ENCODE data around the gene PSMD8. TPM values are rescaled to one million over a fixed set of nuclear protein-coding genes. Genes with fewer than 3 reads are reported as not detected.

The PSMD8 gene
- total RNA-seq, 2 experiments from 2014 or later: 194 to 204 TPM

DNA sequence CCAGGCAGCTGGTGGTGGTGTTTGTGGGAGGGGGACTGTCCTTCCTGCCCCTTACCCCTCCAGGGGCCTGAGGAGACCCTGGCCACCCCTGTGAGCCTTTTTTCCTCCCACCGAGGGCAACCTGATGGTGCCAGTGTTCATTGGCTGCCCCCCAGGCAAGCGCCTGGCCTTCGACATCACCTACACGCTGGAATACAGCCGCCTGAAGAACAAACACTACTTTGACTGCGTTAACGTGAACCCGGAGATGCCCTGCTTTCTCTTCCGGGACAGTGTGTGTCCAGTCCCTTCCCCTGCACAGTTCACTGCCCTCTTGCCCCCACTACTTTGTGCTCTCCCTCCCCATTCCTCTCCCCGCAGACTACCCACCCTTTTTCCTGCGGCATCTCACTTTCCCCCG lies 7.3 kb upstream of the PSMD8 start:
- Mint-ChIP-seq H3K36me3 (ENCODE audit: low read depth) (no peaks in the 10 kb centered on the region), H3K4me3 (no peak overlapping the region), H3K9me3 (no peaks in the 10 kb centered on the region), H3K4me1 (ENCODE audit: low read depth) (peaks cover 1% of the 10 kb centered on the region), H3K27ac (no peak overlapping the region), H3K27me3 (ENCODE audit: low read depth) (peaks cover 11% of the 10 kb centered on the region)
- DNase-seq: no peak
- intact Hi-C loops (cut with micrococcal nuclease): no loop called here
- CTCF ChIA-PET: no interaction called here

DNA sequence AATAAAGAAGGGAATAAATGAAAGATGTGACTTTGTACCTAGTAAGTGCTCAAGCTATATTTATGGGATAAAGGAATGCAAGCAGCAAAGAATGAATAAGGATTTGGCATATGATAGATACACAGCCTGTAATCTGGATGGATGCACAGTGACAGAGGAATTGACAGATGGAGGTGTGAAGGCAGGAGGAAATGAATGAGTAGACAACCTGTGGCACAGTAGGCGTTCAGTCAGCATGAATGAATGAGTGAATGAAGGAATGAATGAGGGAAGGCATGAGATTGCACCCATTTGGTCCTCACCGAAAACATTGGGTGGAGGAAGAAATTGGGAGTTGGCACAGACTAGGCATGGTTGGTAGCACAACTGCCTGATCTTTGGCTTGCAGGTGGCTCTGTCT lies 4.8 kb upstream of the PSMD8 start:
- Mint-ChIP-seq H3K4me1 (ENCODE audit: low read depth) (peaks cover 3% of the 10 kb centered on the region), H3K4me3 (no peak overlapping the region), H3K27ac (no peak overlapping the region)

DNA sequence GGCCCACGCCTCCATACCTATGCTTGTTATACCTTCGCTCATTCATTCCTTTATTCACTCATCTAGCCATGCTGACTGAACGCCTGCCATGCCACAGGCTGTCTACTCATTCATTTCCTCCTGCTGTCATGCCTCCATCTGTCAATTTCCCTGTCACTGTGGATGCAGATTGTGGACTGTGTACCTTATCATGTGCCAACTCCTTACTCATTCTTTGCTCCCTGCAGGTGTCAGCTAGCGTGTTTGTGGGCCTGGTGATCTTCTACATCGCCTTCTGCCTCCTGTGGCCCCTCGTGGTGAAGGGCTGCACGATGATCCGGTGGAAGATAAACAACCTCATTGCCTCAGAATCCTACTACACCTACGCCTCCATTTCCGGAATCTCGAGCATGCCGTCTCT lies 4.1 kb upstream of the PSMD8 start:
- CTCF ChIA-PET: interaction anchor here (0.6 to 1.8 kb wide), 2 partner anchors 34 to 869 kb away, joined by 4 to 5 read pairs; partner anchors contain the start of gene CATSPERG
- Mint-ChIP-seq H3K36me3 (ENCODE audit: low read depth) (peaks cover 7% of the 10 kb centered on the region), H3K27me3 (ENCODE audit: low read depth) (peaks cover 9% of the 10 kb centered on the region), H3K9me3 (no peaks in the 10 kb centered on the region), H3K27ac (no peak overlapping the region), H3K4me1 (ENCODE audit: low read depth) (peaks cover 10% of the 10 kb centered on the region), H3K4me3 (no peak overlapping the region)
- intact Hi-C loops (cut with micrococcal nuclease): loop anchor here (10.0 kb wide), 1 partner anchor 485 kb away; no protein-coding TSS in a partner anchor
- DNase-seq: no peak

More for the DNA sequence above, 4.8 kb upstream of the PSMD8 start:
- intact Hi-C loops (cut with micrococcal nuclease): no loop called here
- no peaks in the 10 kb centered on the region for H3K9me3 Mint-ChIP-seq
- H3K27me3 Mint-ChIP-seq (ENCODE audit: low read depth): peaks cover 9% of the 10 kb centered on the region
- H3K36me3 Mint-ChIP-seq (ENCODE audit: low read depth): peaks cover under 1% of the 10 kb centered on the region
- CTCF ChIA-PET: interaction anchor here (1.8 kb wide), 1 partner anchor 34 kb away, joined by 5 read pairs; the partner anchor contains the start of gene CATSPERG
- no peak for DNase-seq

DNA sequence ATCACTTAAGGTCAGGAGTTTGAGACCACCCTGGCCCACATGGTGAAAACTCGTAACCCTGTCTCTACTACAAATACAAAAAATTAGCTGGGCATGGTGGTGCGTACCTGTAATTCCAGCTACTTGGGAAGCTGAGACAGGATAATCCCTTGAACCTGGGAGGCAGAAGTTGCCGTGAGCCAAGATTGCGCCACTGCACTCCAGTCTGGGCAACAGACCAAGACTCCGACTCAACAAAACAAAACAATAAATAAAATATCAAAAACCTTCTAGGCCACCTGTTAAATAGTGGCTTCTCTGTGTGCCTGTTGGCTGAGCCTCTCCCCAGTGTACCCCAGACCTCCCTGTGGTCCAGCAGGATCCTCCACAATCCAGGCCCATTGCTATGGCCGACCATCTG lies 3.3 kb upstream of the PSMD8 start:
- Mint-ChIP-seq H3K27me3 (ENCODE audit: low read depth) (peaks cover 8% of the 10 kb centered on the region), H3K4me3 (no peak overlapping the region), H3K27ac (no peak overlapping the region), H3K4me1 (ENCODE audit: low read depth) (peaks cover 17% of the 10 kb centered on the region), H3K9me3 (no peaks in the 10 kb centered on the region), H3K36me3 (ENCODE audit: low read depth) (peaks cover 10% of the 10 kb centered on the region)
- CTCF ChIA-PET: interaction anchor here (1.8 kb wide), 1 partner anchor 35 kb away, joined by 5 read pairs; the partner anchor contains the start of gene CATSPERG
- DNase-seq: no peak
- intact Hi-C loops (cut with micrococcal nuclease): loop anchor here (10.0 kb wide), 1 partner anchor 484 kb away; no protein-coding TSS in a partner anchor

DNA sequence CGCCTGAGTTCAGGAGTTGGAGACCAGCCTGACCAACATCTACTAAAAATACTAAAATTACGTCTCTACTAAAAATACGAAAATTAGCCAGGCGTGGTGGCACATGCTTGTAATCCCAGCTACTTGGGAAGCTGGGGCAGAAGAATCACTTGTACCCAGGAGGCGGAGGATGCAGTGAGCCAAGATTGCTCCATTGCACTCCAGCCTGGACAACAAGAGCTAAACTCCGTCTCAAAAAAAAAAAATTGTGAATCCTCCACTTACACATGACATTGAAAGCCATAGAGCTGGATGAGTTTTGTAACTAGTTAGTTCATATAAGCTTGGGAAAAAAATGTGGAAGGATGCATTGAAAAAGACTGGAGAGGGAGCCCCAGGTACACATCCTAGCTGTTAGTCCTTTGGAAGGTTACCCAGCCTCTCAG lies 452 bp upstream of the PSMD8 start:
- Mint-ChIP-seq H3K4me3 (peak overlapping the region; percentile 98), H3K27me3 (ENCODE audit: low read depth) (no peaks in the 10 kb centered on the region), H3K9me3 (no peaks in the 10 kb centered on the region), H3K27ac (peak overlapping the region; percentile 88), H3K36me3 (ENCODE audit: low read depth) (peaks cover 25% of the 10 kb centered on the region), H3K4me1 (ENCODE audit: low read depth) (peaks cover 30% of the 10 kb centered on the region)
- CTCF ChIA-PET: interaction anchor here (0.6 to 2.3 kb wide), 17 partner anchors 9 to 1062 kb away, joined by 3 to 26 read pairs (median 3); partner anchors contain the start of genes CATSPERG, FAM98C and GGN
- DNase-seq: no peak
- intact Hi-C loops (cut with micrococcal nuclease): loop anchor here (1.0 to 10.0 kb wide), 8 partner anchors 13 to 481 kb away; partner anchors contain the start of genes FAM98C and SPINT2

DNA sequence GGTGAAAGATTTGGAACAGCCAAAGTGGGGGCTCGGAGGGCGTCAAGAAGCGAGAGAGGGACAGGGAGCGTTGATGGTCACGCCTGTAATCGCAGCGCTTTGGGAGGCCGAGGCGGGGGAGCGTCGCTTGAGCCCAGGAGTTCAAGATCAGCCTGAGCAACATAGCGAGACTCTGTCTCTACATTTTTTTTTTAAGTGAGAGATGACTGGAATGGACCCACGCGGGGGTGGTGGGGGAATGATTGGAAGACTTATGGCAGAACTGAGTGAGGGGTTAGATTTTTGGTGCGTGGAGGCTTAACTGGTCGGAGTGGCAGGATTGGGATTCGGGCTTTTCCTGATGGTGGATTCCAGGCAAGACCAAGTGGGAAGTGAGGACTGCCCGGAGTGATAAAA lies 725 bp downstream of the PSMD8 start:
- H3K36me3 Mint-ChIP-seq (ENCODE audit: low read depth): peaks cover 35% of the 10 kb centered on the region
- CTCF ChIA-PET: interaction anchor here (0.7 to 2.3 kb wide), 5 partner anchors 27 to 259 kb away, joined by 3 to 26 read pairs (median 9); partner anchors contain the start of genes CATSPERG and FAM98C
- intact Hi-C loops (cut with micrococcal nuclease): loop anchor here (10.0 kb wide), 1 partner anchor 480 kb away; no protein-coding TSS in a partner anchor

DNA sequence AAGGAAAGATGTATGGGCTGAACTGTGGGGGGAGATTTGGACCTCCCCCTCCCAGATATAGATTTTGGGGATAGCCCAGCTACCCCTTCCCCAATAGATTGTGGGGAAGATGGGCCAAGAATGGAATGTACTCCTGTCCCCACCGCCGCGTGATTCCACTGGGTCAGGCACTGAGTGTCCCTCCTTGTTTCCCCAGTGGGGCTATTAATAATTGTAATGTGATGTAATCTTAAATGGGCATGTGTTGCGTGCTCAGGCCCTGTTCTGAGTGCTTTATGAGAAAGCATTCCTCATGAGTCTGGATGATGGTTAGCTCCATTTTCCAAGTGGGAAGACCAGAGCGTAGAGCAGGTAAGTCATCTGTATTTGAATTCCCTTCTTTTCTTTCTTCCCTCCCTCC lies 1.4 kb downstream of the PSMD8 start:
- intact Hi-C loops (cut with micrococcal nuclease): loop anchor here (10.0 kb wide), 1 partner anchor 479 kb away; no protein-coding TSS in a partner anchor
- H3K27ac Mint-ChIP-seq: no peak overlapping the region
- no peak for DNase-seq
- CTCF ChIA-PET: interaction anchor here (0.6 to 1.7 kb wide), 4 partner anchors 27 to 142 kb away, joined by 3 to 8 read pairs (median 4); partner anchors contain the start of genes CATSPERG and FAM98C
- no peaks in the 10 kb centered on the region for H3K27me3 Mint-ChIP-seq (ENCODE audit: low read depth)
- peaks cover 32% of the 10 kb centered on the region for H3K4me1 Mint-ChIP-seq (ENCODE audit: low read depth)
- peak overlapping the region; percentile 98 for H3K4me3 Mint-ChIP-seq
- H3K36me3 Mint-ChIP-seq (ENCODE audit: low read depth): peaks cover 39% of the 10 kb centered on the region
- no peaks in the 10 kb centered on the region for H3K9me3 Mint-ChIP-seq

More for the DNA sequence above, 725 bp downstream of the PSMD8 start:
- peak; percentile 33 for DNase-seq
- H3K4me3 Mint-ChIP-seq: peak overlapping the region; percentile 98
- H3K27me3 Mint-ChIP-seq (ENCODE audit: low read depth): no peaks in the 10 kb centered on the region
- peak overlapping the region; percentile 93 for H3K27ac Mint-ChIP-seq
- H3K4me1 Mint-ChIP-seq (ENCODE audit: low read depth): peaks cover 32% of the 10 kb centered on the region
- H3K9me3 Mint-ChIP-seq: no peaks in the 10 kb centered on the region

DNA sequence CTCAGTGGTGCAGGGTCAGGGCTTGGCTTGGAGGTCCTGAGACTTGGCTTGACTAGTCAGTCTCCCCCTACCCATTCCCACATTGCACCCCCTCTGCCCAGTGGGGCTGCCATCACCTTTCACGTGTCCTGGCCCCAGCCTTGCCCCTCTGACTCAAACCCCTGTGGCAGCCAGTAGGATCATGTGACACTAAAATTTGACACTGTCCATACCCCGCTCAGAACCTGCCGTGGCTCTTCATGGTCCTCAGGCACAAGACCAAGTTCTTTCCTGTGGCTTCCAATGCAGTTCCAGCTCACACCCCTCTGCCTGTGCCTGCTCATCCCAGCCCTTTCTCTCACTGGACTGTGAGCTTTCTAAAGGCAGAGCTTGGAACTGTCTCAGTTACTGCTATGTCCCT lies 2.2 kb downstream of the PSMD8 start:
- Mint-ChIP-seq H3K27ac (no peak overlapping the region), H3K36me3 (ENCODE audit: low read depth) (peaks cover 46% of the 10 kb centered on the region), H3K4me3 (peak overlapping the region; percentile 98), H3K9me3 (no peaks in the 10 kb centered on the region), H3K27me3 (ENCODE audit: low read depth) (no peaks in the 10 kb centered on the region), H3K4me1 (ENCODE audit: low read depth) (peaks cover 32% of the 10 kb centered on the region)
- intact Hi-C loops (cut with micrococcal nuclease): loop anchor here (10.0 kb wide), 1 partner anchor 478 kb away; no protein-coding TSS in a partner anchor
- DNase-seq: no peak
- CTCF ChIA-PET: interaction anchor here (1.3 to 1.7 kb wide), 3 partner anchors 26 to 143 kb away, joined by 3 to 8 read pairs (median 4); partner anchors contain the start of genes CATSPERG and FAM98C

DNA sequence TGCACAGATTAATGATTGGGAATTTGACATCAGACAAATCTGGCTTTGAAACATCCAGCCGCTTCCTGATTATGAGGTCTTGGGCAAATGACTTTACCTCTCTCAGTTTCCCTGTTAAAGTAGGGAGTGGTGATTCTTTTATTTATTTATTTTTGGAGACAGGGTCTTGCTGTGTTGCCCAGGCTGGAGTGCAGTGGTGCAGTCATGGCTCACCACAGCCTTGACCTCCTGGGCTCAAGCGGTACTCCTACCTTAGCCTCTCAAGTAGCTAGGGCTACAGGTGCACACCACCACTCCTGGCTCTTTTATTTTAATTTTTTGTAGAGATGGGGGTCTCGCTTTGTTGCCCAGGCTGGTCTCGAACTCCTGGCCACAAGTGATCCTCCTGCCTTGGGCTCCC lies 2.7 kb downstream of the PSMD8 start:
- H3K27me3 Mint-ChIP-seq (ENCODE audit: low read depth): no peaks in the 10 kb centered on the region
- peaks cover 32% of the 10 kb centered on the region for H3K4me1 Mint-ChIP-seq (ENCODE audit: low read depth)
- no peak for DNase-seq
- H3K36me3 Mint-ChIP-seq (ENCODE audit: low read depth): peaks cover 51% of the 10 kb centered on the region
- H3K4me3 Mint-ChIP-seq: no peak overlapping the region
- CTCF ChIA-PET: interaction anchor here (1.7 kb wide), 1 partner anchor 26 kb away, joined by 8 read pairs; the partner anchor contains the start of gene FAM98C
- intact Hi-C loops (cut with micrococcal nuclease): loop anchor here (10.0 kb wide), 1 partner anchor 478 kb away; no protein-coding TSS in a partner anchor
- H3K9me3 Mint-ChIP-seq: no peaks in the 10 kb centered on the region
- H3K27ac Mint-ChIP-seq: no peak overlapping the region

DNA sequence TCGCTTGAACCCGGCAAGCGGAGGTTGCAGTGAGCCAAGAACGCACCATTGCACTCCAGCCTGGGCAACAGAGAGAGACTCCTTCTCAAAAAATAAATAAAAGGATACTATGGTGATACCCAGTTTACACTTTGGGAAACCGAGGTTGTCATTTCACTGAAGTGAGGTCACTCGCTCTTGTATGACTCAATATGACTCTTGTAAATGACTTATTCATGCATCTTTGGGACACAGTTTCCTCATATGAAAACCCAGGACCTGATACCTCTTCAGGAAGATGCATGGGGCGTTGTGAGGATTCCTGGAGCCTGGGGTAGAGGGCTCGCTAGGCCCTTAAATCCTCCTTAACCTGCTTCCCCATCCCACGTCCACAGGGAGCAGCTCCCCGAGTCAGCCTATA lies 4.5 kb downstream of the PSMD8 start:
- no peak for DNase-seq
- no peak overlapping the region for H3K4me3 Mint-ChIP-seq
- no peaks in the 10 kb centered on the region for H3K27me3 Mint-ChIP-seq (ENCODE audit: low read depth)
- H3K27ac Mint-ChIP-seq: no peak overlapping the region
- peaks cover 32% of the 10 kb centered on the region for H3K4me1 Mint-ChIP-seq (ENCODE audit: low read depth)
- CTCF ChIA-PET: no interaction called here
- H3K9me3 Mint-ChIP-seq: no peaks in the 10 kb centered on the region
- intact Hi-C loops (cut with micrococcal nuclease): loop anchor here (10.0 kb wide), 1 partner anchor 476 kb away; no protein-coding TSS in a partner anchor
- peaks cover 65% of the 10 kb centered on the region for H3K36me3 Mint-ChIP-seq (ENCODE audit: low read depth)

DNA sequence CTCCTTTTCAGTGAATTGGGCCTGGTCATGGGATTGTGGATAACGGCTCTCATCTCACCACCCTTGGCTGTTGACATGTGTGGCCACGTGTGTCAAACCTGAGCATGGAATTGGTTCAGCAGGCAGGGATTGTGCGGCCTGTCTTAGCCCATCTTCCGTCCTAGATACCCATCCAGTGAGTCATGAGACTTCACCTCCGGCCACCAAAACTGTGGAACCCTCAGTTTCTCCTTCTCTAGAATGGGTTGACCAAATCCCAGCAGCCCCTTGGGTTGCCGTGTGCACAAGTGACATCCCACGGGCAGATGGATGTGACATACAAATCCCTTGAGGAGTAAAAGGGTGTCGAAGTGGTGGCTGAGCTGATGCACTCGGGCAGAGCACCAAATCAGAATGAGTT lies 6.8 kb downstream of the PSMD8 start:
- no peaks in the 10 kb centered on the region for H3K27me3 Mint-ChIP-seq (ENCODE audit: low read depth)
- intact Hi-C loops (cut with micrococcal nuclease): loop anchor here (10.0 kb wide), 1 partner anchor 476 kb away; the partner anchor contains the start of genes SIPA1L3 and WDR87
- H3K9me3 Mint-ChIP-seq: no peaks in the 10 kb centered on the region
- peaks cover 18% of the 10 kb centered on the region for H3K4me1 Mint-ChIP-seq (ENCODE audit: low read depth)
- H3K36me3 Mint-ChIP-seq (ENCODE audit: low read depth): peaks cover 62% of the 10 kb centered on the region
- no peak overlapping the region for H3K27ac Mint-ChIP-seq
- CTCF ChIA-PET: no interaction called here
- no peak for DNase-seq
- H3K4me3 Mint-ChIP-seq: no peak overlapping the region

DNA sequence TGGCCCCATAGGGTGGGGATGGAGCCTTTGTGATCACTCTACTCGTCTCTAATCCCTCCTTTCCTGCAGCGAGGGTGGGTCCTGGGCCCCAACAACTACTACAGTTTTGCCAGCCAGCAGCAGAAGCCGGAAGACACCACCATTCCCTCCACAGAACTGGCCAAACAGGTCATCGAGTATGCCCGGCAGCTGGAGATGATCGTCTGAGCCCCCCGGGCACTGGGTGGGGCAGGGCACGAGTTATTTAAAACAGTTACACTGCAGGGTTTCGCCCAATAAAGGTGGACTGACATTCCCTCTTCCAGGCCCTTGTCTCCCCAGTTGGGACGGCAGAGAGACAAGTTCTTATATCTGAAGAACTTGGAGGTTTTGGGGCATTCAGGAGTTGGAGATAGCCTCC lies 8.8 kb downstream of the PSMD8 start:
- H3K9me3 Mint-ChIP-seq: no peaks in the 10 kb centered on the region
- no peak overlapping the region for H3K27ac Mint-ChIP-seq
- intact Hi-C loops (cut with micrococcal nuclease): loop anchor here (10.0 kb wide), 1 partner anchor 478 kb away; the partner anchor contains the start of genes SIPA1L3 and WDR87
- peaks cover 22% of the 10 kb centered on the region for H3K4me1 Mint-ChIP-seq (ENCODE audit: low read depth)
- DNase-seq: no peak
- CTCF ChIA-PET: no interaction called here
- H3K27me3 Mint-ChIP-seq (ENCODE audit: low read depth): peaks cover 7% of the 10 kb centered on the region
- H3K36me3 Mint-ChIP-seq (ENCODE audit: low read depth): peaks cover 57% of the 10 kb centered on the region
- no peak overlapping the region for H3K4me3 Mint-ChIP-seq

Data from activated naive CD4-positive, alpha-beta T cell treated with anti-CD3 and anti-CD28 coated beads for 36 hours (primary cell).